GM12864 (cell line): Measurements from ENCODE around the gene PPP1R26.
"Not testable (repeated sequence)": the region's sequence is repeated elsewhere in the genome, so short reads cannot be mapped to it uniquely, and the experiment has no call there.

ENCODE experiments used
- DNase-seq: peaks from one replicate; pipeline ENCODE4 v3.0.0-alpha.2; 2011; ENCODE audit warnings: low read depth
- H3K4me3 ChIP-seq: 2 replicates; pipeline ENCODE4 v1.5.1; 2011; ENCODE audit warnings: mild to moderate bottlenecking, low read depth, low read length, control low read depth
- TF ChIP-seq, protein P1 (sequence below): IDR thresholded peaks from 2 replicates; pipeline ENCODE4 v1.5.1; 2011; ENCODE audit warnings: low read depth, mild to moderate bottlenecking, moderate library complexity, low read length, control low read depth, inconsistent platforms; ENCODE audit errors: missing control alignments

Gene PPP1R26

DNA sequence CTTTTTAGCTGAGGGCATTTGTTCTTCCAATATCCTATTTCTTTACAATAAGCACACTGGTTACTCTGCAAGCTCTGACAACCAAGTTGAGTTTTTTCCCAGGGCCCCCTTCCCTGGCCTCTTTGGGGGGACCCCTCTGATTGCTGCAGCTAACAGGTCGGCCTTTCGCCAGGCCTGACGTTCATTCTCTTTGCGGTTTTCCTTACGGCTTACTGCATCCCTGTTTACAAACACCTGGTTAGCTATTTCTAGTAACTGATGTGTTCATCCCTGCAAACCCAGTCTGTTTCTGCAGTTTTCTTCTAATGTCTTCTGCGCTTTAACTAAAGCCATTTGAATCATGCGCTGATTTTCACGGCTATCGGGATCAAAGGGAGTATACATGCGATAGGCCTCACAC lies 37.5 kb upstream of the PPP1R26 start:
- no peak overlapping the region for H3K4me3 ChIP-seq
- no peak for DNase-seq
- TF ChIP-seq, protein P1, sequence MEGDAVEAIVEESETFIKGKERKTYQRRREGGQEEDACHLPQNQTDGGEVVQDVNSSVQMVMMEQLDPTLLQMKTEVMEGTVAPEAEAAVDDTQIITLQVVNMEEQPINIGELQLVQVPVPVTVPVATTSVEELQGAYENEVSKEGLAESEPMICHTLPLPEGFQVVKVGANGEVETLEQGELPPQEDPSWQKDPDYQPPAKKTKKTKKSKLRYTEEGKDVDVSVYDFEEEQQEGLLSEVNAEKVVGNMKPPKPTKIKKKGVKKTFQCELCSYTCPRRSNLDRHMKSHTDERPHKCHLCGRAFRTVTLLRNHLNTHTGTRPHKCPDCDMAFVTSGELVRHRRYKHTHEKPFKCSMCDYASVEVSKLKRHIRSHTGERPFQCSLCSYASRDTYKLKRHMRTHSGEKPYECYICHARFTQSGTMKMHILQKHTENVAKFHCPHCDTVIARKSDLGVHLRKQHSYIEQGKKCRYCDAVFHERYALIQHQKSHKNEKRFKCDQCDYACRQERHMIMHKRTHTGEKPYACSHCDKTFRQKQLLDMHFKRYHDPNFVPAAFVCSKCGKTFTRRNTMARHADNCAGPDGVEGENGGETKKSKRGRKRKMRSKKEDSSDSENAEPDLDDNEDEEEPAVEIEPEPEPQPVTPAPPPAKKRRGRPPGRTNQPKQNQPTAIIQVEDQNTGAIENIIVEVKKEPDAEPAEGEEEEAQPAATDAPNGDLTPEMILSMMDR: no peak

DNA sequence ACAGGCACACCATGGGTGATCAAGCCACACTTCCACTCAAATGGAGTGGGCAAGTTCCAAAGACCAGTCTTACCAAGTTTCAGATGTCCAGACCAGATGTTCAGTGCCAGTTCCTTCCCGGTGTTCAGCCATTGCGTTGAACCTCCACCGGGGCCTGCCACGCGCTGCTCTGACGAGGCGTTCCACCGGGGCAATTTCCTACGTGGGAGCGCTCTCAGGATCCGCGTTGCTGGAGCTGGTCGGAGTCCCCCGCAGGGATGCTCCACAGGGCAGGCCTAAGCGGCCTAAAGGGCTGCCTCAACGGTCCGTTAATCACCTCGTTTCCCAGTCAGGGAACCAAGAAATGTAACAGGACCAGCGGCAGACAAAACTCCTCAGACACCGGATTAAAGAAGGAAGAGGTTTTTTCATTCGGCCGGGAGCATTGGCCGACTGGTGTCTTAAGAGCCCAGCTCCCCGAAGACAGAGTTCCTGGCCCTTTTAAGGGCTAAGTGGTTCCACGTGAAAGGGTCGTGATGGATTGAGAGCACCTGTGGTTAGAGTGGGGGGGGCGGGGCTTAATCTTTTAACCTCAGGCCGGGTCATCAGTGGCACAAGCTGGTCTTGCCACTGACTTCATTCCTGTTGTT lies 35.7 kb upstream of the PPP1R26 start:
- no peak for DNase-seq
- TF ChIP-seq, protein P1: no peak
- H3K4me3 ChIP-seq: no peak overlapping the region

DNA sequence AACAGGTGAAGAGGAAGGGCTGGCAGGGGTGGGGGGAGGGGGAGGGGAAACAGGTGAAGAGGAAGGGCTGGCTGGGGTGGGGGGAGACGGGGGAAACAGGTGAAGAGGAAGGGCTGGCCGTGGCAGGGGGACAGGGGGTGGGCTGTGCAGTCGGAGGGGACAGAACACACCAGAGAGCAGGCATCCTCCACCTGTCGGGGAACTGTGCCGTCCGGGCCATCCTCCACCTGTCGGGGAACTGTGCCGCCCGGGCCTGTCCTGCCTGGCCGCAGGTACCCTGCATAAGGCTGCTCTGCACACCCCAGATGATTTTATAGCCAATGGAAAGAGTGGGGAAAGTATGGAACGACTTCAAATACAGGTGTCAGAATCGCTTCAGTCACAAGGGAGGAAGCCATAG lies 32.5 kb upstream of the PPP1R26 start:
- H3K4me3 ChIP-seq: no peak overlapping the region
- TF ChIP-seq, protein P1: no peak
- DNase-seq: no peak

DNA sequence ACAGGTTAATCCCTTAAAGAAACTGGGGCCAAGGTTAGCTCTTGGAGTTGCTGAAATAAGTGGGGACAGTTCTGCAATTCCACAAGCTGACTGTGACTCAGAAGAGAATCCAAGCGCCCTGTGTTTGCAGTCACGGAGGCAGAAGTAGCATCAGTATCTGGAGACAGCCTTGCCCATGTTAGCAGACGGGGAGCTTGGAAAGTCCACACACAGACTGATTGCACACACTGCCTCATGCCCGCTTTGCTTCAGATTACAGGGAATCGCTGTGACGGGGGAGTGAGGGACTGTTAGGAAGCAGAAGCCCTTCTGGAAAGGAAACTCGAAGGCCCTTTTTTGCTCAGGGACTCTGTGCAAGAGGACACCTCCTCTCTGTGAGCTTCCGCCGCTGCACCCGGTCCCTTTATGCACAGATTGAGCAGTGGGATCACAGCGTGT lies 30.9 kb upstream of the PPP1R26 start:
- no peak for DNase-seq
- no peak overlapping the region for H3K4me3 ChIP-seq
- TF ChIP-seq, protein P1: no peak

DNA sequence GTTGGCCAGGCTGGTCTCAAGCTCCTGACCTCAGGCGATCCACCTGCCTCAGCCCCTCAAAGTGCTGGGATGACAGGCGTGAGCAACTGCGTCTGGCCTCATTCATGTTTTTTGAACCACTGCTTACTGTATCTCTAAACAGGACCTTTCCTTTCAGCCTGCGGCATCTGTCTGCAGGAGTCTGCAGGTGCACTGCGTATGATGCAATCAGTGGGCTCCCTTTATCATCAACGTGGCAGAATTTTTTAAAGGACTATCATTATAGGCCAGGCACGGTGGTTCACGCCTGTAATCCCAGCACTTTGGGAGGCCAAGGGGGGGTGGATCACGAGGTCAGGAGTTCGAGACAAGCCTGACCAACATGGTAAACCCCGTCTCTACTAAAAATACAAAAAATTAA lies 30.1 kb upstream of the PPP1R26 start:
- not testable (repeated sequence) for H3K4me3 ChIP-seq, DNase-seq

DNA sequence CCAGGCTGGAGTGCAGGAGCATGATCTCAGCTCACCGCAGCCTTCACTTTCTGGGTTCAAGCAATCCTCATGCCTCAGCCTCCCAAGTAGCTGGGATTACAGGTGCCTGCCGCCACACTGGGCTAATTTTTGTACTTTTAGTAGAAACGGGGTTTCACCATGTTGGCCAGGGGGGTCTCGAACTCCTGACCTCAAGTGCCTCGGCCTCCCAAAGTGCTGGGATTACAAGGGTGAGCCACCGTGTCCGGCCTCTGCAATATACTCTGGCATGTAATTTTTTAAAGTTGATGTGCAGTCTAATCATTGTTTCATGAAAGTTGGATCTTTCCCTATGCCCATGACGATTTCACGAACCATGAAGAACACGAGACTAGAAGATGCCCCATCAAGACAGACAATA lies 28.6 kb upstream of the PPP1R26 start:
- H3K4me3 ChIP-seq: no peak overlapping the region
- TF ChIP-seq, protein P1: no peak
- no peak for DNase-seq

DNA sequence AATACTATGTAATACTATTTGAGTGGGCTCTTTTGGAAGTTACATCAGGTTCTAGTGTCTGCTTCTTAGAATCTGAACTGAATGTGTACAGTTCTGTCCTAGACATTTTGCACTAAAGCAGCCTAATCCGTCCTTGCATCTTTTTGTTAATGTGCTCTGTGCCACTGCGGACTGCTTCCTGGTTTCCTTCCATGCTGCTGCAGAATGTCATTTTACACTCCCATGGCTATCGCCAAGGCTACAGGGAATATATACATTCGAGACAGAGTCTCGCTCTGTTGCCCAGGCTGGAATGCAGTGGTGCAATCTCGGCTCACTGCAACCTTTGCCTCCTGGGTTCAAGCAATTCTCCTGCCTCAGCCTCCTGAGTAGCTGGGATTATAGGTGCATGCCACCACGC lies 27.7 kb upstream of the PPP1R26 start:
- not testable (repeated sequence) for H3K4me3 ChIP-seq, DNase-seq

DNA sequence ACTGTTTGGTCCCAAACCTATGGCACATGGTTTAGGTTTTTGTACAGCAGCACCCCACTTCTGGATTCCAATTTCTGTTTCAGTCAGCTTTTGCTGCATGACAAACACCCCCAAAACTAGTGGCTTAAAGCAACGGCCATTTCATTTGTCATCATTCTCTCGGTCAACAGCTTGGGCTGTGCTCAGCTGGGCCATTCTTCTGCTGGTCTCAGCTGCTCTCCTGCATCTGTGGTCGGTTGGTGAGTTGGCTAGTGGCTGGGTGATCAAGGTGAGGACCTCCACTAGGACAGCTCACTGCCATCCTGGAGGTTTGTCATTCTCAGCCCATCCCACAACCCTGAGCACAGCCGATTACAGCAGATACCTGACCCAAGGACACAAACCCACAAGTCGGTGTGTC lies 24.8 kb upstream of the PPP1R26 start:
- TF ChIP-seq, protein P1: no peak
- no peak for DNase-seq
- no peak overlapping the region for H3K4me3 ChIP-seq
